ENCODE results near the gene LDLRAD4.

LDLRAD4 gene

DNA sequence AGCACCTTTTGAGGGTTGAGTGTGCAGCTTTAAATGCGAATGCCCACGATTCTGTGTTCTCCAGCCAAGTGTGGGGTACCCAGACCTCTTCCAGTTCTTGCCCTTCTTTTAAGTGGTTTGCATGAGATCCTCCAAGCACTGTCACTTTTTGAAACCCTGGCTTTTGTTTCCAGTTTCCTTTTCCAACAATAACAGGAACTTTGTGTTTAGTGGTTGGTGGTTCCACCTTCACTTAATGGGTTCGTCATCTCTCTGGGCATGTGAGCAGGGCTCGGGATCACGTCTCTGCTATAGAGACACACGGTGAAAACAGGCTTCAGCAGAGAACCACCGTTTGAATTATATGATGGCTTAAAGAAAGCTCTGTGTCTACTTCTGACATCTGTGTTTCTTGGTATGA, 197.6 kb downstream of the LDLRAD4 start:
- no peak for DNase-seq

GRCh38 chr18:13416848-13417247, 198.3 kb downstream of the LDLRAD4 start:
- no peak for DNase-seq

DNA sequence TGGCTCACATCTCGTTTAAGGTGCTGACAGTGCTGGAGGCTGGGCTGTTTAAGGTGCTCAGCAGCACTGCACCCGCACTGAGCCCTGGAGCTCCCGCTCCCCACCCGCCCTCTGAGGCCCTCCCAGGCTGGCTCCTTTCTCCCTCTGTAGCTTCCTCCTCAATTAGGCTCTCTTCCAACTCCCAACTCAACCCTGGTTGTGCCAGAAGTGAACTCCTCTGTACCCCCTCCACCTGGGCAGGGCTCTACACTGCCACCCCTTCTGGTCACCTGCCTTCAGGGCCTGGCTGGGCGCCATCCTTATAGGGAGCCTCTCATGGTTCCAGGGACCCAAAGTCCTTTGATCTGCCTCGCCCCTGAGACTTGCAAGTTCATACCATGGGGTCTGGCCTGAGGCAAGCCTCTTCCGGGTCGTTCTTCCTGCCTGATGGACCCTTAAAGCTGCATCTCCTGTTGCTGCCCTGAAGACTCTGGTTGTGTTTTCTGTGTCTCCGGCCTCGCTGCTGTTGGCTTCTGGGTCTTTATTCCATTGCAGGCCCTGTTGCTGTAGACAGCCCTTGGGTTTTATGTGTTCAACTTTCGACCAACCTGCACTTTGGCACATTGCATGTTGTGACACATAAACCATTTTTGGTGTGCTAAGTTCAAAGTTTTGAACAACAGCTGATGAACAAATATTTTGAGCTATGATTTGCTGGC, 199.6 kb downstream of the LDLRAD4 start:
- no peak for DNase-seq

DNA sequence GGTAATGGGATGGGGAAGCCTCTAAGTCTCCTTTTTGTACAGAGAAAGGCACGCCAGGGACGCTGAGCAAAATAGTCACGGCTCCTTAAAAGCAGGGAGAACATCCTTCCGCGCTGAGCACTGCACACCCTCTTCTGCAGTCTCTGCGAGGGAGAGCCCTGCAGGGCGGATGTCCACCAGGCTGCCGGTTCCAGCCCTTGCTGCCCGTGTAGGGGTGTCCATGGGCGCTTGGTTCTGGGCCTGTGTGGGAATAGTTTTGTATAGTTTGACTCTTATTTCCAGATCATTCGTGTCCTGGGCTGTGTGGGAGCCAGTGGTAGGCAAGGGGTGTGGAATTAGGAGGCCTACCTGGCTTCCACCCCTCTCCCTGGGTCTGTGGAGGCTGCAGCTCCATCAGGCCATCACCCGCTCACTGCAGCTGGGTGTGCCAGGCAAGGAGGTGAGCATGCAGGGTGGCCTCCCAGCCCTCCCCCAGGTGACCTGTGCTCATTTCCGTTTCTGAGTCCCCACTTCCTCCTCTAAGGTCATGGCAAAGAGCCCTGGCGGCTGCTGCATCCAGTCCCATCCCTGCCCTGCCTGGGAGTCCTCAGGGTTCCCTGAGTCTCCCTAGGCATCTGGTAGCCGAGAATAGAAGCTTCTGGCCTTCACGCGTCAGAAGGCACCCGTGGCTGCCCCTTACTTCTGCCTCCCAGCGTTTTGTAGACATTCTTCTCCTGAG, 202.6 kb downstream of the LDLRAD4 start:
- DNase-seq, result no peak

GRCh38 chr18:13422541-13423147, 204.1 kb downstream of the LDLRAD4 start:
- no peak for DNase-seq

DNA sequence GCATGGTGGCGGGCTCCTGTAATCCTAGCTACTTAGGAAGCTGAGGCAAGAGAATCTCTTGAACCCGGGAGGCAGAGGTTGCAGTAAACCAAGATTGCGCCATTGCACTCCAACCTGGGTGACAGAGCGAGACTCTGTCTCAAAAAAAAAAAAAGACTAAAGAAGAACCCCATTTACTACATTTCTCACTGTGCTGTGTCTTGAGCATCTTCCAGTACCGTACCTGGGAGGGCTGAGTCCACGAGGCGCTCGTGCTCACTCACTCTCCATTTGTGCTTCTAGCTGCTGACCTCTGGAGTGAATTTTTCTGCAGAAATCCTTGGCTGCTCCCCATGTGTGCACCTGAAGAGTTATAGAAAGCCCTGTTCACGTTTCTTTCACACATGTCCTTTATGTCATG, 204.8 kb downstream of the LDLRAD4 start:
- no peak for DNase-seq

GRCh38 chr18:13424363-13424762, 205.8 kb downstream of the LDLRAD4 start:
- no peak for DNase-seq

DNA sequence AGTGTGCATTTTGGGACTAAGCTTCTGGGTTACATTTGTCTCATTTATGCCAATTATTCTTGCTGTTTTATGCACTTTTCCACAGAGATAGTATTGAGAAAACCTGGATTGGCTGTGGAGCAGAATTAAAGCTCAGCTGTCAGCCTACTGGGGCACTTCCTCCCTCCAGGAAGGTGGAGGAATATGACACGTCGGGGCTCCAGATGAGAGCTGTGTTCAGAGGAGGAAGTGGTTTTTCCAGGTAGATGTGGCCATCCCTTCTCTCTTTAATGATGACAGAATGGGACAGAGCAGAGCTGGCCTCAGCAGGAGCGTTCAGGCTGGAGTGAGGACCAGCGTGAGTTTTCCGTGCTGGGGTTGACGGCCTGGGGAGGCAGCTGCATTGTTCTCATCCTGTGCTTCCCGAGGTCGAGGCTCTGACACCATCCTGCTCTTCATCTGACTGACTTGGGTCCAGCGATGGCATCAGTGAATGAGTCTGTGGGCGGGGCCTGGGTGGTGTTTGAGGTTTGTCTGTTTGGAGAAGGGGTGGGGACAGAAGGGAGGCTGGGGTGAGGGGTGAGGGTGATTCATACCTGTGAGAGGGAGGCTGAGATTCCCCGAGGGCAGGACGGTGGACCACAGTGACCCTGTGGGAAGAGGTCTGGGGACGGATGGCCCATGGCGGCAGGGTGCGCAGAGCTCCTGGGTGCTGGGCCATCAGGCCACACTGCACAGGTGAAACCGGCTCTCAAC, 207.0 kb downstream of the LDLRAD4 start:
- DNase-seq, result no peak

GRCh38 chr18:13427354-13427753, 208.8 kb downstream of the LDLRAD4 start:
- DNase-seq, result no peak

DNA sequence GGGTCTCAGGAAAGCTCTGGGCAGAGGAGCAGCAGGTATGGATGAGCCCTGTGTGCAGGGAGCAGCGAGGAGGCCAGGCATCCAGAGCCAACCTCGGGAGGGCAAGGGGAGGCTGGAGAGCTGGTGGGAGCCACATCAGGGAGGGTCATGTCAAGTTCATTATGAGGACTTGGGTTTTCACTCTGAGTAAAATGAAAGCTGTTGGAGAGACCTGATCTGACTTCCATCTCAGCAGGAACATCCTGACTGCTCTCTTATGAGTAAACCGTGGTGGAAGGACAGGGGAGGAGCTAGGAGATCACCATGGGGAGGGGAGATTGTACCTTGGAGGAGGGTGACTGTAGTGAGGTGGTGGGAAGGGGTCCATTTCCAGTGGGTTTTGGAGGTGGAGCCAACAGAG, 209.8 kb downstream of the LDLRAD4 start:
- no peak for DNase-seq

DNA sequence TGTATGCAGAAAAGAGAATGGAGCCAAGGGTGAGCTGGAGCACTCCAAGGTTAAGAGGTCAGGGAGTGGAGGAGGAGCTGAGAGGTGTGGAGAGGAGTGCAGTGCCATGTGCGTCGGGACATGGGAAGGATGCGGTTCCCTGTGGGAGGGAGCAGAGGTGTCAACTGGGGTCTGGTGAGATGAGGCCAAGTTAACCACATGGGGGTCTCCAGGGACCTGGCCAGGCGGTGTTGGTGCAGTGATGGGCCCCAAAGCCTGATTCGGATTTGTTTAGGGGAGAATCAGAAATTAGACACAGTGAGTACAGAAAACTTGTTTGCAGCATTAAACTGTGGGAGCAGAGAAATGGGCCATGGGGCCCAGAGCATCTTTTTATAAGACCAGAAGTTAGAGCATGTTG, 210.5 kb downstream of the LDLRAD4 start:
- DNase-seq, result no peak

DNA sequence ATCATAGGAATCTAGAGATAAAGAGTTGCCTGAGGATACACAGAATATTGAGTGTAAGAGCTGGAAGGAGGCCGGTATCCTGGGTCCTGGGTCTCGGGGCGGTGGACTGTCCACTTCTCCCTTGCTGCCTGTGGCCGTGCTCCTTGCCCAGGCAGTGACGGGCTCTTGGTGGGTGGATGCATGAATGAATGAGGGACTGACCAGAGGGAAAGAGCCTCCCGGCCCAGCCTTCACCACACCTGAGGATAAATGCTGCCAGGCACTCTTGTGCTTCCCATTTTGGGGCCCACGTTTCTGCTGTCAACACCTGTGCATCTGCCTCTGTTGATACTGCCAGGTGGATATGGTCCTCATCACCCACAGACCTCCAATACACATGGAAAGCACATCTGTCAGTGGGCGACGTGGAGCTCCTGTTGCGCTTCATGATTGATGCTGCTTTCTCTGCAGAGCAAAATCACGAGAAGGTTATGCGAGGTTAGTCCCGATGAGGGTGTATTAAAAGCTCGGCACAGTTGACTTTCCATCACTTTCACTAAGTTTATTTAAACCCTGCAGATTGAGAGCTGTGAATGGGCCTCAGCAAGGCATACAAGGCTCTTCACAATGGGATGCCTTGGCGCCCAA, 211.4 kb downstream of the LDLRAD4 start:
- no peak for DNase-seq

GRCh38 chr18:13430663-13431062, 212.1 kb downstream of the LDLRAD4 start:
- no peak for DNase-seq

DNA sequence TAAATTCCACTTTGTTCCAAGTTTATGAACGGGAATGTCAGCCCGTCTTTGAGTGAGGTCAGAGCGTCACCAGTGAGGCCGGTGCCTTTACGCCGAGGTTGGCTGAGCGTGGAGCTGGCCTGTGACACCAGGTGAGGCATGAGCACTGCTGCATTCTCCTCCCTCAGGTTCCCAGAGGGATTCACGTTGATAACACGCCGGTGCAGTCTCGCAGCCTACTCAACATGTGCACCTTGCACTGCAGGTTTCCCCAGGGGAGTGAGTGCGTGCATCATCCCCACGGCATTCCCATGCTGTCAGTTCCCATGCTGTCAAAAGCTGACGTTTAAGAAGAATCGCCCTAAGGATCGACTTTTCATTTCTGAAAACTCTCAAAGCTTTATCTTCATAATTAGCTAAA, 213.3 kb downstream of the LDLRAD4 start:
- no peak for DNase-seq

GRCh38 chr18:13433125-13433524, 214.6 kb downstream of the LDLRAD4 start:
- DNase-seq, result no peak

GRCh38 chr18:13433685-13434084, 215.1 kb downstream of the LDLRAD4 start:
- no peak for DNase-seq

DNA sequence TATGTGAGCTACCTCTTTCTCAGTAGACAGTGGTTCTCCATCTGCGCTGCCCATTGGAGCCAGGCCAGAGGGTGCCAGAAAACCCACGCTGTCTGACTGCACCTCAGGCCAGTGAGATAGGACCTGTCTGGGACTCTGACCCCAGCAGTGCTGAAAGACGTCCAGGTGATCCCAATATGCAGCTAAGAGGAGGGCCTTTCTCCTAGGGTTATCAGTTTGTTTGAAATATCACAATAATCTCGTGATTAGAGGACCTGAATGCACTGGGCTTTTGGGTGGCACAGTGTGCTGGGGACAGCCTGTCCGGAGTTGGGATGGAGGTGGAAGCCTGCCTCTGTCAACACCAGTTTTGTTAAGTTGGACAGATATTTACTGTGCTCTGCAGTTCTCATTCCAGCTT, 216.3 kb downstream of the LDLRAD4 start:
- no peak for DNase-seq

GRCh38 chr18:13435586-13436333, 217.2 kb downstream of the LDLRAD4 start:
- no peak for DNase-seq

- DNase-seq, result peak; percentile 17
Observed at GRCh38 chr18:13436576-13436975, 218.0 kb downstream of the LDLRAD4 start.

GRCh38 chr18:13437034-13437433, 218.5 kb downstream of the LDLRAD4 start:
- no peak for DNase-seq

DNA sequence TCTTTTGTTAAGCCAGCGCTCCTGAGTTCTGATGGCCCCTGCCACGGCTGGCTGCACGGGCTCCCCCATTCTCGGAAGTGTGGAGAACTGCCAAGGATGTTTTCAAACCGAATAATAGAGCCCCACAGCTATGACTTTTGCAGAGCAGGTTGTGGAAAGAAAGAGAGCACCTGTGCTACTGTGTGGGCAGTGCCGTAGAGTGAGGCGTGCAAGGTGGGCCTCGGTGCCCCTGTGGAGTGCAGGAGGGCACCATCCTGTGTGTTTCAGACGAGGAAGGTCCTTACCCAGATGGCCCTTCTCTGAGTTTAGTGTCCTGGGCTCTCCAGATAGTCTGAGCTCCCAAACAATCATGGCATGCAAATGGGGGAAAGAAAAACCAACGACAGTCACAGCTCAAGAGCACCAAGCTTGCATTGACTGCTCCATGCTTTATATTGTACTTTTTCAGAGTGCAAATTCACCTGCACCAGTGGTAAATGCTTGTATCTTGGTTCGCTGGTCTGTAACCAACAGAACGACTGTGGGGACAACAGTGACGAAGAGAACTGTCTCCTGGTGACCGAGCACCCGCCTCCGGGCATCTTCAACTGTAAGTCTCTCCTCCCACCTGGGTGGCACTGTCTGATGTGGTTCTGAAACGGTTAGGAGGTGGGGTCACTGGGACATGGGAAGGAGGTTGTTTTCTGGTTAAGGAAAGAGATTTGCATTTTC, 219.4 kb downstream of the LDLRAD4 start:
- DNase-seq, result peak; percentile 38

Measured in effector CD4-positive, alpha-beta T cell (primary cell).